NCI-H2081 treated with DMSO at 0.1 percent for 48 hours (cell line): ENCODE data around the gene KPTN.

Source experiments
- DNase-seq: peaks from one replicate; lab custom pipeline; 2025; lab: John Stamatoyannopoulos, UW

KPTN gene

GRCh38 chr19:47483800-47484690, at the start of gene KPTN:
KPTN (minus strand) TSS chr19:47484219; CDS start chr19:47484160, 59 bp downstream.
- DNase-seq: peak; percentile 50

- DNase-seq: no peak
Observed at GRCh38 chr19:47531640-47532387, 47.8 kb upstream of the KPTN start.

- no peak for DNase-seq
Observed at GRCh38 chr19:47529018-47529742, 45.2 kb upstream of the KPTN start.

GRCh38 chr19:47526798-47527197, 42.8 kb upstream of the KPTN start:
- DNase-seq: no peak

- no peak for DNase-seq
Observed at GRCh38 chr19:47523473-47523872, 39.5 kb upstream of the KPTN start.

- DNase-seq: no peak
Observed at GRCh38 chr19:47521473-47522180, 37.6 kb upstream of the KPTN start.

- DNase-seq: no peak
Observed at GRCh38 chr19:47520839-47521238, 36.8 kb upstream of the KPTN start.

- DNase-seq: no peak
Observed at GRCh38 chr19:47520343-47520806, 36.4 kb upstream of the KPTN start.

GRCh38 chr19:47518854-47519253, 34.8 kb upstream of the KPTN start:
- no peak for DNase-seq

GRCh38 chr19:47518139-47518538, 34.1 kb upstream of the KPTN start:
- no peak for DNase-seq

GRCh38 chr19:47514869-47515588, 31.0 kb upstream of the KPTN start, which contains the start of gene NAPA:
NAPA (minus strand) TSS chr19:47515063; CDS start chr19:47514940, 123 bp downstream.
- DNase-seq: peak; percentile 99

- DNase-seq: no peak
Observed at GRCh38 chr19:47514151-47514868, 30.3 kb upstream of the KPTN start.

- no peak for DNase-seq
Observed at GRCh38 chr19:47512948-47513319, 28.9 kb upstream of the KPTN start.

GRCh38 chr19:47512183-47512947, 28.3 kb upstream of the KPTN start:
- no peak for DNase-seq

GRCh38 chr19:47511681-47512080, 27.7 kb upstream of the KPTN start:
- no peak for DNase-seq

GRCh38 chr19:47511128-47511517, 27.1 kb upstream of the KPTN start:
- DNase-seq: no peak

- no peak for DNase-seq
Observed at GRCh38 chr19:47510516-47511127, 26.6 kb upstream of the KPTN start.

GRCh38 chr19:47509973-47510372, 26.0 kb upstream of the KPTN start:
- DNase-seq: no peak
